Ovary (tissue), 3 donors: ENCODE data around the gene LRRC4C.

ENCODE experiments used
- CTCF ChIP-seq, 3 donors: fragments of 450-650 bp in 2 of 3; fragments of 200-600 bp in 1 of 3; IDR thresholded peaks; one replicate each; pipeline versions ENCODE4 v1.5.1 to v1.8.0; 2016 to 2022; ENCODE audit warnings: antibody characterized with exemption in 3 of 3, mild to moderate bottlenecking in 1 of 3
- EP300 ChIP-seq: sonication (generic); formaldehyde crosslinking; IDR thresholded peaks from one replicate; pipeline ENCODE4 v1.6.1; 2017; ENCODE audit warnings: antibody characterized with exemption
- donor health status: DM: no; HTN: no; CAD: no.

- TF ChIP-seq CTCF (IDR thresholded peaks at IDR 0.05) = no peak
- TF ChIP-seq EP300 = no peak
Observed at GRCh38 chr11:40294741-40295140, 1164.7 kb downstream of the LRRC4C start.
